HG02981 (cell line): ENCODE measurements around the gene IL1RL2.

Experiments
- ATAC-seq: cut with Tn5 transposase; IDR thresholded peaks from one replicate; pipeline ENCODE4 v1.9.1; 2021; ENCODE audit warnings: mild to moderate bottlenecking, moderate library complexity; ENCODE audit not compliant: unreplicated experiment

Gene IL1RL2

DNA sequence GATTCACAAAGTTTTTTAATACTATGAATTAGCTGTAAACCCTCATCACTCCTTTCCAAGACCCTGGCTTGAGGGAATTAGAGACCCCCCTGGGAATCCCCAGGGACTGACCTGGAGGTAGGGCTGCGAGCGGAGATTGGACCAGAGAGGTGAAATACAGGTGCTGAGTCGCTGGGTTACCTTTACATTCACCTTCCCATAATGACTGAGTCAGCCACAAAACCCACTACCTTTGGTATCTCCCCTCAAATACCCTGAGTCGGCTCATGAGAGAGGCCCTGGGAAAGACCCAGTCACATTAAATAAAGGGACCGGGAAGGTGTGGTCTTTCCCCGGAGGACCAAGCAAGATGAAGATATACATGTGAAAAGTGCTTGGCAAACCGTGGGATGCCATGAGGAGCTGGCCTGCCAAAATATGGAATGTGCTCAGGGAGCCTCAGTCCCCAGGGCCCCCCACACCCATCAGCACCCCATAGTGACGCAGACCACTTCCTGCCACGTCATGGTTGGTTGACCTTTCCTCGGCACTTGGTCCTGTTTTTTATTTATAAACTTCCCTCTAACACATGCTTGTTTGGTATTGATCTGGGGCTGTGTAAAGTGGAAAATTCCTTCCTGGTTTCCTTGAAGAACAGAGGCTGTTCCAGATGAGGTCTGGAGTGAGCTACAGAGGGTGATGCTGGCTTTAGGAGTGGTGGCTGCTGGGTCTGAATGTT, 51.4 kb downstream of the IL1RL2 start:
- no peak for ATAC-seq

DNA sequence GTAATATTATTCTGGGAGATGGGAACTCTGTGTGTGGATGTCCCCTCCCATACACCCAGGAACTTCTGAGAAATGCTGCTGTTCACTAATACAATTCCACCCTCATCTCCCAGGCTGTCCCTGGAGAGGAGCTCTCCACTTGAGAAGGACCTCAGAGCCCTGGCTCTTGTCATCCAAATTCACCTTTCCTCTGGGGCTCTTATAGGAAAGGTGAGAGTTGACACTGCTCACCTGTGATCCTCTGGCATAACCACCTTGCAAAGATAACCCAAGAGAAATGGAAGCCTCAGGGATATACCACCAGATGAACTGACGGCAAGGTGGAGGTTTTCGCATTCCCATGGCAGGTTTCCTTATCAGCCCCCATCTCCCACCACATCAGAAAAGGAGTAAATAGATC, 52.0 kb downstream of the IL1RL2 start:
- no peak for ATAC-seq

- ATAC-seq: no peak
Observed at GRCh38 chr2:102239344-102239743, 52.5 kb downstream of the IL1RL2 start.

- peak; percentile 89 for ATAC-seq
Observed at GRCh38 chr2:102240640-102241370, 54.0 kb downstream of the IL1RL2 start.

DNA sequence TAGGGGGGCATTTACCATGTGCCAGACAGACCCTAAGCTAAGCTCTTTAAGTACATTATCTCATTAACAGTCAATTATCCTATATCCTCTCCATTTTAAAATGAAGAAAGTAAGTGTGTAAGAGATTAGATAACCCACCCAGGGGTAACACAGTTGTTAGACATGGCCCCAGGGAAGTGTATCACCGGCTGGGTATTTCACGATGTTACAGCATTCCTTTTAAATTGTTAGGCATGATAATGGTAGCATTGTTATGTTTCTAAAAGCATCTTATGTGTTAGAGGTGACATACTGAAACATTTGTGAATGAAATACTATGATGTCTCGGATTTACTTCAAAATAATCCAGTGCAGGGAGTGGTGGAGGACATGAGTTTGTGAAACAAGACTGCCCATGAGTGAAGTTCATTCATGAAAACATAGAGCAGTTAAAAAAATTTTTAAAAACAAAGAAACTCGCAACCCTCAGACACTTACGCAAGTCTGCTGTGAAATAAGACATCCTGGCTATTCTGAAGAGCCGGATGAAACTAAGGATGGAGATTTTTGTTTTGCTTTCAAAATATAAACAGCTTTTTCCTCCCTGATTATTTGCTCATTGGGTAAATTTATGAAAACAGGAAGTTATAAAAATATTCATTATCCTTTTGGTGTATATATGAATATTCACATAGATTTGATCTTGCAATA, 54.9 kb downstream of the IL1RL2 start:
- no peak for ATAC-seq

GRCh38 chr2:102245266-102246151, 58.7 kb downstream of the IL1RL2 start:
- no peak for ATAC-seq

- ATAC-seq: no peak
Observed at GRCh38 chr2:102250278-102250821, 63.5 kb downstream of the IL1RL2 start.

DNA sequence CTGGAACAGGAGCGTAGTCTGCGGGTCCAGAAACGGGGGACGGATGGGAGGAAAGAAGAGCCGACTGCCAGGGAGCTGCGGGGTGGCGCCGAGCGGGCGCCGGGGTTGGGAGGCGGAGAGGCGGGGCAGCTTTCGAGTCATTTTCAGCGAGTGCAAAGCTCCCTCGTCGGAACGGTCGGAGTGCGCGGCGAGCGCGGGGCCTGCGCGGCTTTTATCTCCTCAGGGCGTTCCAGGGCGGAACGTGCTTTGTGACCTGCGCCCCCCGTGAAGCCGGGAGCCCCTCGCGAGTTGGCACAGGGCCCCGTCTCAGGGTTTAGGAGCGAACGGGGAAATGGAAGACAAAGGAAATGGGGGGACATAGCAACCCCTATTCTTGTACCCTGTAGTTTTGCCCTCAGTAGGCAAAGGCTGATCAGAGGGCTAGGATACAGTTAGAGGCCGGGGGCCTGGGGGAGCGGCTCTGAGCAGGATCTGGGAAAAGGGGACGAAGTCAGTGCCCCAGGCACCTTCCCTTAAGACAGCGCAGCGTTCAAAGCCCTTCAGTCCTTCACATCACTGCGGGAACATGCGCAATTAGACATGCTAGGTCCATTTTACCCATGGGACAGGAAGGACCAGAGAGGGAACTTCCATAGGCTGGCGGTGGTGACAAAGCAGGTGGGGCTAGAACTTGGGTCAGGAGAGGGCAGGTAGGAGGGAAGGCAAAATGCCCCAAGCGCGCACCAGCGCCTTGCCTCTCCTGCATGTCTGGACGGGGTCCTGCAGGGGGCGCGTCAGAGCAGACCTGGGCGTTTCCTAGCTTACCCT, 64.4 kb downstream of the IL1RL2 start:
- ATAC-seq: no peak

DNA sequence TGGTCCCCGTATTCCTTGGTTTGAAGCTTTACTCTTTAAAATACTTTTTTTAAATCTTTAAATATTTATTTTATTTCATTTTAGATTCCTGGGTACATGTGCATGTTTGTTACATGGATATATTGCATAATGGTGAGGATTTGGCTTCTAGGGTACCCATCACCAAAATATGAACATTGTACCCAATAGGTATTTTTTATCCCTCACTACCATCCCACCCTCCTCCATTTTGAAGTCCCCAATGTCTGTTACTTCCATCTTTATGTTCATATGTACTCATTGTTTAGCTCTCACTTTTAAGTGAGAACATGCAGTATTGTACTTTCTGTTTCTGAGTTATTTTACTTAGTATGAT, 65.0 kb downstream of the IL1RL2 start:
- no peak for ATAC-seq

GRCh38 chr2:102252236-102252635, 65.4 kb downstream of the IL1RL2 start:
- ATAC-seq: no peak

- no peak for ATAC-seq
Observed at GRCh38 chr2:102253140-102253752, 66.4 kb downstream of the IL1RL2 start.

GRCh38 chr2:102253753-102254150, 66.9 kb downstream of the IL1RL2 start:
- ATAC-seq: no peak

DNA sequence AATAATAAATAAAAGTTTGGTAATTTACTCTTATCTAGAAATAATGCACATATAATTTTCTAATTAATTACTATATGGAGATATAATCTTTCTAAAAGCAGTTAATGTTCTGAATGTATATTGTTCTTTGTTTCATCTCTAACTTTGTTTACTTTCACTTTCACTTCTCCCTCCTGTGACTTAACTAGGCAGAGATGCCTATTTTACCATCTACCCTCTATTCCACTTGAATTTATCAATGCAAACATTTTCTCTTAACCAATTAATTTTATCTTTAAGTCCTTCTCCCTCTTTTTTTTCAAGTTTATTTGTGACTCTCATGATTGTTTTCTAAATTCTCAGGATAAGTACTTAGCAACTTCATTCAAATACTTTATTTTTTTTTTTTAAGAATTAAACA, 69.5 kb downstream of the IL1RL2 start:
- ATAC-seq: no peak

- ATAC-seq: no peak
Observed at GRCh38 chr2:102256874-102257462, 70.1 kb downstream of the IL1RL2 start.

GRCh38 chr2:102258025-102258385, 71.2 kb downstream of the IL1RL2 start:
- ATAC-seq: no peak

GRCh38 chr2:102258386-102259074, 71.7 kb downstream of the IL1RL2 start:
- no peak for ATAC-seq

DNA sequence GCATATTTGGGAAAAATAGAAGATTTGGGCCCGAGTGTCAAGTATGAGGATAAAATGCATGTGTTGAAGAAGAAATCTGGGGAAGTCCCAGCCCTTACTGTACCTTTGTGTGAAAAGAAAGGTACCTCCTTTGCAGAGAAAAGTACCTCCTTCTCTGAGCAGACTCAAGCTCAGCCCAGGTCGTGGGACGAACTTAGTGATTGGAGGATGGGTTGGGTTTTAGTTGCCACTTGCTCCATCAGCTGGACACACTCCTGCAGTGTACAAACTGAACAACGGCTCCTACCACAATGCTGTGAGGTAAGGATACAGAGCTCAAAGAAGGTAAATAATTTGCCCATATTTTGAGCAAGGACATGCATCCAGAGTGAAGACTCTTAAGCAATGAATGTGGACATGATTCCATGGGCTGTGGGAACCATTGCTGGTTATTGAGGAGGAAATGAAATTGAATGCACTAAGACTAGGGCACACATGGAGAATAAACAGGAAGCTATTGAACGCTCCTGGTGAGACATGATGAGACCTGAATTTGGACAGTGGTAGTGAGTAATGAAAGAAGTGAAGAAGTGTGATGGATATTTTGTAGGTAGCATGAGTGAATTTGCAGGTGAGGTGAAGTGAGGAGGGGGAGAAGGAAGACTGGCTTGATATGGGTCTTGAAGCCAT, 74.8 kb downstream of the IL1RL2 start:
- ATAC-seq: no peak
